ENCODE measurements around the gene FXYD2. TPM values are rescaled to one million over a fixed set of nuclear protein-coding genes. Genes with fewer than 3 reads are reported as not detected.

FXYD2 gene
- total and polyA plus RNA-seq, 9 donors, result 1.7 to 23.1 (median 10.5) TPM

- Histone ChIP-seq H3K27me3 (no peaks in the 10 kb centered on the region), H3K9me3 (no peaks in the 10 kb centered on the region), H3K4me3 (no peak overlapping the region), H3K27ac (peak overlapping the region in 1 of 2 donors; percentile 20), H3K36me3 (no peaks in the 10 kb centered on the region), H3K4me1 (ENCODE audit: insufficient read depth) (peaks cover 3% of the 10 kb centered on the region)
- intact Hi-C loops (cut with DNase I), result loop anchor here in 2 of 4 donors (5.0 kb wide), 2 partner anchors 107 to 212 kb away; no protein-coding TSS in a partner anchor
- TF ChIP-seq CTCF (IDR thresholded peaks at IDR 0.05) (no peak), EP300 (IDR thresholded peaks at IDR 0.05) (no peak), POLR2A (IDR thresholded peaks at IDR 0.05) (no peak)
- peak in 3 of 5 donors; percentile 10 to 13 (median 10) for DNase-seq
- WGBS, 3 donors, result 89 to 93% (median 91%) methylated on average over 10 of the region's 10 CpGs
These were observed 15.6 kb upstream of the FXYD2 start for GRCh38 chr11:117839936-117840813.

DNA sequence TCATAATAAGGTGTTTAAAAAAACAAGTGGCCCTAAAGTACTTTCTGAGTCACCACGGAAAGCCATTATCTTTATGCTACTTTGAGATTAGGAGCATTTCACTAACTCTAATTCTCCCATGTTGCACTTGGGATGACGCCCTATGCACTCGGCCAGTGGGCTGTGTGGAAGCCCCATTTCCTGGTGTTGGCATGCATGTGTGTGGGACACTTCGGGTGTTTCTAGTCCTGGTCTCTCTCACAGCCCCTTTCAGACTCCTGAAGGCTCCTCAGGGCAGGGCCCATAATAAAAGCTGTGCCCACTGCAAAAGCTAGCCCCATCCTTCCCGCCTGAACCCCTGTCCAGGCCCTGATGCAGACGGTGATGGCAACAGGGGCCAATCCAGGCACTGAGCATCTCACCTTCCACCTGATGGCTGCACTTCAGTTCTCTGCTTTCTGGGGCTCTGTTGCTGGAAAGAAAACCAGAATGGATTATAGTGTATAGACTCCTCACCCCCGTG, 14.9 kb upstream of the FXYD2 start:
- TF ChIP-seq EP300 (IDR thresholded peaks at IDR 0.05), result no peak
- TF ChIP-seq POLR2A (IDR thresholded peaks at IDR 0.05), result no peak
- TF ChIP-seq CTCF (IDR thresholded peaks at IDR 0.05), result no peak
- 80 to 83% (median 83%) methylated on average over 7 of the region's 7 CpGs for WGBS, 3 donors
- no peaks in the 10 kb centered on the region for H3K27me3 ChIP-seq

DNA sequence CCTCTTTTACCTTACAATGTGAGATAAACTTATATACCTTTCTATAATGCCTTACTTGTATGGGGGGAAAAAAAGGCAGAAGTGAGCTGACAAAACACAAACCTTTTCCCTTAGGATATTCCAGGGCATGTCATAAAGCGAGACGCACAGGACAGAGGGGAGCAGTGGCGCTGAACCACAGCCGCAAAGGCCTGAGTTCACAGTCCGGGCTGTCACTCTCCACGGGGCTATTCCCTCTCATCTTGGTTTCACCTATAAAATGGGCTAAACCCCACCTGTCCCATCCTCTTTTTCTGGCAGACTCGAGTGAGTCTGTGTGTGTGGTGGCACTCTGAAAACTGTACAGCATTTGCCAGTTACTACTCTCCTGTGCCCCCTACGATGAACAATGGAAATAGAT, 14.4 kb upstream of the FXYD2 start:
- Histone ChIP-seq H3K4me1 (ENCODE audit: insufficient read depth) (peaks cover 4% of the 10 kb centered on the region), H3K9me3 (no peaks in the 10 kb centered on the region), H3K36me3 (no peaks in the 10 kb centered on the region), H3K4me3 (no peak overlapping the region), H3K27me3 (no peaks in the 10 kb centered on the region), H3K27ac (no peak overlapping the region)
- peak in 1 of 5 donors; percentile 3 for DNase-seq
- intact Hi-C loops (cut with DNase I), result no loop called here
- TF ChIP-seq EP300 (IDR thresholded peaks at IDR 0.05) (no peak), CTCF (IDR thresholded peaks at IDR 0.05) (no peak), POLR2A (IDR thresholded peaks at IDR 0.05) (no peak)
- 76 to 84% (median 82%) methylated on average over 8 of the region's 8 CpGs for WGBS, 3 donors

More for the DNA sequence above, 14.9 kb upstream of the FXYD2 start:
- H3K4me3 ChIP-seq, result no peak overlapping the region
- DNase-seq, result peak in 2 of 5 donors; percentile 7 to 10
- H3K27ac ChIP-seq, result no peak overlapping the region
- H3K4me1 ChIP-seq (ENCODE audit: insufficient read depth), result peaks cover 3% of the 10 kb centered on the region
- no peaks in the 10 kb centered on the region for H3K36me3 ChIP-seq
- no peaks in the 10 kb centered on the region for H3K9me3 ChIP-seq
- intact Hi-C loops (cut with DNase I), result no loop called here

- H3K27me3 ChIP-seq, result no peaks in the 10 kb centered on the region
- DNase-seq, result peak in 2 of 5 donors; percentile 10
- intact Hi-C loops (cut with DNase I), result no loop called here
- H3K27ac ChIP-seq, result no peak overlapping the region
- H3K4me3 ChIP-seq, result no peak overlapping the region
- no peaks in the 10 kb centered on the region for H3K9me3 ChIP-seq
- no peaks in the 10 kb centered on the region for H3K36me3 ChIP-seq
- TF ChIP-seq CTCF (IDR thresholded peaks at IDR 0.05) (no peak), POLR2A (IDR thresholded peaks at IDR 0.05) (no peak)
- peaks cover 8% of the 10 kb centered on the region for H3K4me1 ChIP-seq (ENCODE audit: insufficient read depth)
- WGBS, 3 donors, result 81 to 82% (median 82%) methylated on average over 8 of the region's 8 CpGs
These were observed 13.2 kb upstream of the FXYD2 start for GRCh38 chr11:117837791-117838190.
